ENCODE results near the gene CSPG4.
"Not testable (repeated sequence)": the region's sequence is repeated elsewhere in the genome, so short reads cannot be mapped to it uniquely, and the experiment has no call there.

CSPG4 gene, protein sequence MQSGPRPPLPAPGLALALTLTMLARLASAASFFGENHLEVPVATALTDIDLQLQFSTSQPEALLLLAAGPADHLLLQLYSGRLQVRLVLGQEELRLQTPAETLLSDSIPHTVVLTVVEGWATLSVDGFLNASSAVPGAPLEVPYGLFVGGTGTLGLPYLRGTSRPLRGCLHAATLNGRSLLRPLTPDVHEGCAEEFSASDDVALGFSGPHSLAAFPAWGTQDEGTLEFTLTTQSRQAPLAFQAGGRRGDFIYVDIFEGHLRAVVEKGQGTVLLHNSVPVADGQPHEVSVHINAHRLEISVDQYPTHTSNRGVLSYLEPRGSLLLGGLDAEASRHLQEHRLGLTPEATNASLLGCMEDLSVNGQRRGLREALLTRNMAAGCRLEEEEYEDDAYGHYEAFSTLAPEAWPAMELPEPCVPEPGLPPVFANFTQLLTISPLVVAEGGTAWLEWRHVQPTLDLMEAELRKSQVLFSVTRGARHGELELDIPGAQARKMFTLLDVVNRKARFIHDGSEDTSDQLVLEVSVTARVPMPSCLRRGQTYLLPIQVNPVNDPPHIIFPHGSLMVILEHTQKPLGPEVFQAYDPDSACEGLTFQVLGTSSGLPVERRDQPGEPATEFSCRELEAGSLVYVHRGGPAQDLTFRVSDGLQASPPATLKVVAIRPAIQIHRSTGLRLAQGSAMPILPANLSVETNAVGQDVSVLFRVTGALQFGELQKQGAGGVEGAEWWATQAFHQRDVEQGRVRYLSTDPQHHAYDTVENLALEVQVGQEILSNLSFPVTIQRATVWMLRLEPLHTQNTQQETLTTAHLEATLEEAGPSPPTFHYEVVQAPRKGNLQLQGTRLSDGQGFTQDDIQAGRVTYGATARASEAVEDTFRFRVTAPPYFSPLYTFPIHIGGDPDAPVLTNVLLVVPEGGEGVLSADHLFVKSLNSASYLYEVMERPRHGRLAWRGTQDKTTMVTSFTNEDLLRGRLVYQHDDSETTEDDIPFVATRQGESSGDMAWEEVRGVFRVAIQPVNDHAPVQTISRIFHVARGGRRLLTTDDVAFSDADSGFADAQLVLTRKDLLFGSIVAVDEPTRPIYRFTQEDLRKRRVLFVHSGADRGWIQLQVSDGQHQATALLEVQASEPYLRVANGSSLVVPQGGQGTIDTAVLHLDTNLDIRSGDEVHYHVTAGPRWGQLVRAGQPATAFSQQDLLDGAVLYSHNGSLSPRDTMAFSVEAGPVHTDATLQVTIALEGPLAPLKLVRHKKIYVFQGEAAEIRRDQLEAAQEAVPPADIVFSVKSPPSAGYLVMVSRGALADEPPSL (N-terminal part only)

DNA sequence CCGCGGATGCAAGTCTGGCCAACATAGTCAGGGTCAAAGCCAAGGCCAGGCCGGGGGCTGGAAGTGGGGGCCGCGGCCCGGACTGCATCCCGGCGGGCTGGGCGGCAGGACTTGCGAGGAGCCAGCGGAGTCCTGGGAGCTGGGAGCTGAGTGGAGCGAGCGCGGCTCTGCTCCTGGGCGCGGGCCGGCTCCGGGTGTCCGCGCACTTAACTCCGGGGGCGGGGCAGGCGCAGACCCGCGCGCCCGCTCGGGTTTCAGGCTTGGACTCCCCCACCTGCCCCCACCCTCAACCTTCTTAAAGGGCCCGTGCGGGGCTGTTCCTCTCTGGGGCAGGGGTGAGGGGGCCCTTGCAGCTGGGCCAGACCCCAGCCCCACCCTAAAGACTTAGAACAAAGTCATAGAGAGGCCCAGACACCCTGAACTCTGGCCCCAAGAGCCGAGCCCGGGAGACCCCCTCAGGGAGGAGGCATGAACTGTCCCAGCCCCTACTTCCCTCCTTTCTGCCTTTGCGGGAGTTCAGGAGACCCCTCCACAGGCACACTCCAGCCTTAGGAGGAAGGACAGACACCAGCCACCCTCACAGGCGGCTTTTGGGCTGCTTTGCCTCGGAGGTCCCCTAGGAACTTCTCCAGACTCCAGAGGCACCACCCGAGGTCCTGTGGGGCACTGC, at the start of gene CSPG4:
Gene CSPG4 (minus strand): TSS at position 181 of the 670 bp plus-strand sequence. CDS start 93 bp downstream, at position 88.
- Histone ChIP-seq H3K4me1 (ENCODE audit: control insufficient read depth in 2 of 2, insufficient read depth in 2 of 2, low read length in 2 of 2) (peaks cover 9 to 12% of the 10 kb centered on the region in 2 donors), H3K36me3 (ENCODE audit: control insufficient read depth in 2 of 2, insufficient read depth in 2 of 2, low read length in 2 of 2) (no peaks in the 10 kb centered on the region), H3K9me3 (ENCODE audit: control insufficient read depth in 2 of 2, low read length in 2 of 2) (no peaks in the 10 kb centered on the region), H3K27me3 (ENCODE audit: control insufficient read depth in 2 of 2, insufficient read depth in 2 of 2, low read length in 2 of 2) (no peaks in the 10 kb centered on the region), H3K27ac (ENCODE audit: low read depth in 2 of 2, low read length in 2 of 2) (peak within 1 kb of the TSS; percentile 51 to 75), H3K4me3 (ENCODE audit: low read length in 2 of 2) (peak within 1 kb of the TSS; percentile 45 to 52), H3K9ac (ENCODE audit: low read depth in 1 of 2, low read length in 2 of 2) (peak within 1 kb of the TSS in 1 of 2 donors; percentile 30)

DNA sequence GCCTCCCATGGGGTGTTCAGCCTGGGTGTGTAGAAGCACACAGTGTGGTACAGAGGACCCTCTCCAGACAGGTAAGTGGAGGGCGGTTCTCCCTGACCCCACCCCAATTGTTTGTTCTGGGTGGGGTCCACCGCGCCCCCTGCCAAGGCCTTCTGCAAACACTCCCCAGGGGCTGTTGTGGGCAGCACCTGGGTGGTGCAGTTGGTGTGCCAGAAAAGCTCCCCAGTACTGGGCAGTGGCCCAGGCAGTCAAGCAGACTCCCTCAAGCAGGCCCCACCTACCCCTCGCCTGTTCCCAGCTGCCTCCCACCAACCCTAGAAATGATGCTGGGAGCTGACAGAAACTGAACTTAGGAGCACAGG, 49.7 kb upstream of the CSPG4 start:
- H3K27ac ChIP-seq (ENCODE audit: low read depth in 2 of 2, low read length in 2 of 2); H3K4me1 ChIP-seq (ENCODE audit: control insufficient read depth in 2 of 2, insufficient read depth in 2 of 2, low read length in 2 of 2); H3K27me3 ChIP-seq (ENCODE audit: control insufficient read depth in 2 of 2, insufficient read depth in 2 of 2, low read length in 2 of 2); H3K9ac ChIP-seq (ENCODE audit: low read depth in 1 of 2, low read length in 2 of 2); H3K36me3 ChIP-seq (ENCODE audit: control insufficient read depth in 2 of 2, insufficient read depth in 2 of 2, low read length in 2 of 2); H3K4me3 ChIP-seq (ENCODE audit: low read length in 2 of 2); H3K9me3 ChIP-seq (ENCODE audit: control insufficient read depth in 2 of 2, low read length in 2 of 2): not testable (repeated sequence)

DNA sequence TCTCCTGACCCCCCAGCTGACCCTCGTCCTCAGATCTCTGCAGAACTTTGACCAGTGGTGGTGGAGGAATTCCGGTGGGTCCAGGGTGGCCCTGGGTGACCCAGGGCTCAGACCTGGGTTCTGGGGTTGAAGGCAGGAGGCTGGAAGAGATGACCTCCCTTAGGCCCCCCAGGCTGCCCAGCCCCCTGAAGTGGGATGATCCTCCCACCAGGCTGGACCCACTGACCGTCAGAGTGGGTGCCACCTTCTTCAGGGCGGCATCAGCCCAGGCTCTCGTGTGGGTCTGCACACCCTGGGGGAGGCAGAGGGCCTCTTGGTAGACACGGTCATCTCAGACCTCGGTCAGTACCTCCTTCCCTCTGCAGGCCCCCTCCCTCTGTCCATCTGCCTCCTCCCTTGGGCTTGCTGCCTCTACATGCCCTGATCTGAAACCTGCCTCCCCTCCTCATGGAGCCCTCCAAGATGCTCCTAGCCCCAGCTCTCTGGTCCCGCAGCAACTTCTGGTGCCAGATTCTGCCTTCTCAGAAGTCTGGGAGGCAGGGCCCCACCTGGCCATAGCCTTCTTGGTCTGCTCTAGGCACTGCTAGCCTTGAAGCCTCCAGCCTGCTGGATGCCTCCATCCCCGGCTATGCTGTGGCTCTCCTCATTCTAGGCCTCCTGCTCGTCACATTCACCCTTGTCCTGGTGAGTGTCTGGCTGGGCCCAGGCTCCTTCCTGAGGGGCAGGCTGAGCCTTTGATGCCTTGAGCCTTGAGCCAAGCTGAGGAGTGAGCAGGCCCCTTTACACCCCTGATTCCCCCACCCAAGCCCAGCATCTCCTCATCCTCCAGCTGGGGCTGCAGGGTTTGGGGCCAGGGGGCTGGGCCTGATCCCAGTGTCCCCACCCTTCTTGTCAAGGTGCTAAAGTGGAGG, 49.1 kb upstream of the CSPG4 start:
- Histone ChIP-seq H3K36me3 (ENCODE audit: control insufficient read depth in 2 of 2, insufficient read depth in 2 of 2, low read length in 2 of 2) (no peaks in the 10 kb centered on the region), H3K4me3 (ENCODE audit: low read length in 2 of 2) (no peak overlapping the region), H3K9me3 (ENCODE audit: control insufficient read depth in 2 of 2, low read length in 2 of 2) (no peaks in the 10 kb centered on the region), H3K4me1 (ENCODE audit: control insufficient read depth in 2 of 2, insufficient read depth in 2 of 2, low read length in 2 of 2) (peaks cover 2% of the 10 kb centered on the region in 2 donors), H3K27me3 (ENCODE audit: control insufficient read depth in 2 of 2, insufficient read depth in 2 of 2, low read length in 2 of 2) (no peaks in the 10 kb centered on the region), H3K27ac (ENCODE audit: low read depth in 2 of 2, low read length in 2 of 2) (no peak overlapping the region), H3K9ac (ENCODE audit: low read depth in 1 of 2, low read length in 2 of 2) (no peak overlapping the region)

DNA sequence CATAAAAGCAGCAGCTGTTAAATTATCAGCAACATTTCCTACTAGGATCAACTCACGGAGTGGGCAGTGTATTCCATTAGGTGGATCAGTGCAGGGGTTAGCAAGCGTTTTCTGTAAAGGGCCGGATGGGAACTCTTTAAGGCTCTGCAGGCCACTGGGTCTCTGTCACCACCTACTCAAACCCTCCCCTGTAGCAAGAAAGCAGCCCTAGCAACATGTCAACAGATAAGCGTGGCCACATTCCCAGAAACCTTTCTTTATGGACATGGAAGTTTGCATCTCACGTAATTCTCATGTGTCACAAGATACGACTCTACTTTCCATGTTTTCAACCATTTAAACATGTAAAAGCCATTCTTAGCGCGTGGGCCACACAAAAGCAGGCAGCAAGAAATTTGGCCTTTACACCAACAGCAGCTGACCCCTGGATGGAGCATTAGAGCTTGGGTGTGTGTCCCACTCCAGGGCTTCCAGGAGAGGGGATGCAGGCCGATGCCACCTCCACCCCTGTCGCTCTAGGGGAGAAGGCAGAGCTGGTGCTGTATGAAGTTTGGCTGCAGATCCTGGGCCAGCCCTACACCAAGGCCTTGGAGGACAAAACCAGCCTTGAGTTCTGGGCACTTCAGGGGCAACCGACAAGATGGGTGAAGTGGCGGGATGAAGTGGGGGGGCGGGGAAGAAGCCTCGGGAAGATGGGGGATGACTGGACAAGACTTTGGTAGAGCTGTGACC, 48.2 kb upstream of the CSPG4 start:
- no peak overlapping the region for H3K27ac ChIP-seq (ENCODE audit: low read depth in 2 of 2, low read length in 2 of 2)
- H3K4me1 ChIP-seq (ENCODE audit: control insufficient read depth in 2 of 2, insufficient read depth in 2 of 2, low read length in 2 of 2): peaks cover 2% of the 10 kb centered on the region in 2 donors
- H3K9ac ChIP-seq (ENCODE audit: low read depth in 1 of 2, low read length in 2 of 2): no peak overlapping the region
- no peak overlapping the region for H3K4me3 ChIP-seq (ENCODE audit: low read length in 2 of 2)
- no peaks in the 10 kb centered on the region for H3K36me3 ChIP-seq (ENCODE audit: control insufficient read depth in 2 of 2, insufficient read depth in 2 of 2, low read length in 2 of 2)
- no peaks in the 10 kb centered on the region for H3K9me3 ChIP-seq (ENCODE audit: control insufficient read depth in 2 of 2, low read length in 2 of 2)
- no peaks in the 10 kb centered on the region for H3K27me3 ChIP-seq (ENCODE audit: control insufficient read depth in 2 of 2, insufficient read depth in 2 of 2, low read length in 2 of 2)

DNA sequence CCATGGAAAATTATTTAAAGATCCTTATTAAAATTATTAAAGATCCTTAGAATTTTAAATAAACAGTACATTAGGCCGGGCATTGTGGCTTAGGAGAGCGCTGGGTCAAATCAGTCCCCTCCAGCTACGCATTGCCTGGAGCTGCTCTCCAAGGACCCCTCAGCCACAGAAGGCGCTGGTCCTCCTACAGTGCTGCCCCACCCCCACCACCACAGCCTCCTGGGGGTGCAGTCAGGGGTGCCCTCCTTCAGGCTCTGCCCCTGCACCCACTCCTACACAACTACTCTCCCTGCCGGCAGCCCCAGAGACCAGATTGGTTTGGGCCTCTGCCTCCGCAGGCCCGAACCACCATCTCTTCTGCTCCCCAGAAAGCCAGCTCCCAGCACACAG, 47.5 kb upstream of the CSPG4 start:
- not testable (repeated sequence) for H3K27me3 ChIP-seq (ENCODE audit: control insufficient read depth in 2 of 2, insufficient read depth in 2 of 2, low read length in 2 of 2); H3K36me3 ChIP-seq (ENCODE audit: control insufficient read depth in 2 of 2, insufficient read depth in 2 of 2, low read length in 2 of 2); H3K4me3 ChIP-seq (ENCODE audit: low read length in 2 of 2); H3K9ac ChIP-seq (ENCODE audit: low read depth in 1 of 2, low read length in 2 of 2); H3K27ac ChIP-seq (ENCODE audit: low read depth in 2 of 2, low read length in 2 of 2); H3K9me3 ChIP-seq (ENCODE audit: control insufficient read depth in 2 of 2, low read length in 2 of 2); H3K4me1 ChIP-seq (ENCODE audit: control insufficient read depth in 2 of 2, insufficient read depth in 2 of 2, low read length in 2 of 2)

DNA sequence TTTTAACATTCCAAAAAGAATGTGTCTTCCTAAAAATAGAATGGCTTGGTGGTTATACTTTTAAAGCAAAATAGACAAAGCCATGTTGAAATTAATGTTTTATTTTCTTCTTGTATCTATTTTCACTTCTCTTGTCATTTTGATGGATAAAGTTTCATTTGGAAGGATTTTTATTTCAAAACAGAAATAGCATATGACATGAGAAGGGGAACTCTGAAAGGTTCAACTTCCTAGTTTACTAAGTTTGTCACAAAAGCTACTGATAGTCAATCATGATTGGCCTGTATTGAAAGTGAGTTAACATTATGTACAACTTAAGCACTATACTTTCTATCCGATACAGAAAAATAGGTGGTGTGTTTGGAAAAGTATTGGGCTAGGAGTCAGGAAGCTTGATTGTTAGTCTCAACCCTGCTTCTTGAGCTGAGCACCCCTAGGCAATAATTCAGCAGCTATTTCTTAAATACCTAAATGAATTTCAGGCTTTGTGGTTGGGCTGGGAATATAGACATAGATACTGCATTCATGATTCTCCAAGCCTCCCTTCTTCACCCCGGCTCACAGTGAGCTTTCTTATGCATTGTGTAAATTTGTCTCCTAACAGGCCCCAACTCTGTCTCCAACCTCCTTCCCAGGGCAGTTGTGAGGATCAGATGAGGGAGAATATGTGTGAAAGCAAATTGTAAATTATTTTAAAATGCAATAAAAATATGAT, 46.9 kb upstream of the CSPG4 start:
- H3K36me3 ChIP-seq (ENCODE audit: control insufficient read depth in 2 of 2, insufficient read depth in 2 of 2, low read length in 2 of 2): no peaks in the 10 kb centered on the region
- no peaks in the 10 kb centered on the region for H3K27me3 ChIP-seq (ENCODE audit: control insufficient read depth in 2 of 2, insufficient read depth in 2 of 2, low read length in 2 of 2)
- H3K4me1 ChIP-seq (ENCODE audit: control insufficient read depth in 2 of 2, insufficient read depth in 2 of 2, low read length in 2 of 2): peaks cover 2% of the 10 kb centered on the region in 2 donors
- H3K9ac ChIP-seq (ENCODE audit: low read depth in 1 of 2, low read length in 2 of 2): no peak overlapping the region
- H3K27ac ChIP-seq (ENCODE audit: low read depth in 2 of 2, low read length in 2 of 2): no peak overlapping the region
- peak overlapping the region in 1 of 2 donors; percentile 77 for H3K4me3 ChIP-seq (ENCODE audit: low read length in 2 of 2)
- no peaks in the 10 kb centered on the region for H3K9me3 ChIP-seq (ENCODE audit: control insufficient read depth in 2 of 2, low read length in 2 of 2)

DNA sequence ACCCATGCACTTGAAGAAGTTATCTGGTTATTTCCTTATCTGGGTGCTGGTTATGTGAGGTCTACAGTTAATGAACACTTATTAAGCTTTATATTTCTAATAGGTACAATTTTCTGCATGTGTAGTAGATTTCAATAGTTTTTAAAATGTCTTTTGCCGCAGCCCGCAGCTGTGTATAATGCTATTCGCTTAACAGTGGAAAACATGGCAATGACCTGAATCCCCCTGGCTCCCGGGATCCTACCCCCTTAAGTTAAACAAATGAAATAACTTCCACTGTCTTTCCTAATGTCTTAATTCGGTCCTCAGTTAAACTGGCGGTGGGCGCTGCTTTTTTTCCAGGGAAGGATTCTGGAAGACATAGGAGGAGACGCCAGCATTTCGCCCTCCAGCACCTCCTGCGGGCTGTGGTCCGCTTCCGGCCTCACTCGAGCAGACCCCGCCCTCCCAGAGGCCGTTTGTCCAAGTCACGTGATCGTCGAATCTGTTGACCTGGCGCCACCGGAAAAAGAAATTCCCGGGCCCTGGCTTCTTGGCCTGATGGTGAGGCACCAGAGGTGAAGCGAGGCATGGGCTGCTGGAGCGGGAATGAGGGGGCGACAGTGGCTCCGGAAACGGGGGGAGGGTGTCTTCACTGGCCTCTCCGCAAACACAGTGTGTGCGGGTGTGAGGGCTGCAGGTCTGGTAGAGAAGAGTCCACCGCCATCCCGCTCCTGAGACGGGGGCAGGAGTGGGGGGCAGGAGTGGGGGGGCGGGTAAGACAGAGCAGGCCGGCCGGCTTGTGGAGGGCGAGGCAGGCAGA, 45.6 kb upstream of the CSPG4 start:
- Histone ChIP-seq H3K27ac (ENCODE audit: low read depth in 2 of 2, low read length in 2 of 2) (peak overlapping the region; percentile 70 to 71), H3K9ac (ENCODE audit: low read depth in 1 of 2, low read length in 2 of 2) (peak overlapping the region; percentile 38 to 65), H3K9me3 (ENCODE audit: control insufficient read depth in 2 of 2, low read length in 2 of 2) (no peaks in the 10 kb centered on the region)

DNA sequence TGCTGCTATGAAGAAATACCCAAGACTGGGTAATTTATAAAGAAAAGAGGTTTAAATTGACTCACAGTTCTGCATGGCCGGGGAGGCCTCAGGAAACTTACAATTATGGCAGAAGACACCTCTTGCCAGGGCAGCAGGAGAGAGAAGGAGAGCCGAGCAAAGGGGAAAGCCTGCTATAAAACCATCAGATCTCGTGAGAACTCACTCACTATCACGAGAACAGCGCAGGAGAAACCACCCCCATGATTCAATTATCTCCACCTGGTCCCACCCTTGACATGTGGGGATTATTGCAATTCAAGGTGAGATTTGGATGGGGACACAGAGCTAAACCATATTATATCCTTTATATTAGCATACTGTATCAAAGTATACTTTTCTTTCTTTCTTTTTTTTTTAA, 42.2 kb upstream of the CSPG4 start:
- H3K9ac ChIP-seq (ENCODE audit: low read depth in 1 of 2, low read length in 2 of 2); H3K27ac ChIP-seq (ENCODE audit: low read depth in 2 of 2, low read length in 2 of 2); H3K4me1 ChIP-seq (ENCODE audit: control insufficient read depth in 2 of 2, insufficient read depth in 2 of 2, low read length in 2 of 2); H3K36me3 ChIP-seq (ENCODE audit: control insufficient read depth in 2 of 2, insufficient read depth in 2 of 2, low read length in 2 of 2); H3K4me3 ChIP-seq (ENCODE audit: low read length in 2 of 2); H3K9me3 ChIP-seq (ENCODE audit: control insufficient read depth in 2 of 2, low read length in 2 of 2); H3K27me3 ChIP-seq (ENCODE audit: control insufficient read depth in 2 of 2, insufficient read depth in 2 of 2, low read length in 2 of 2): not testable (repeated sequence)

More for the DNA sequence above, 45.6 kb upstream of the CSPG4 start:
- Histone ChIP-seq H3K36me3 (ENCODE audit: control insufficient read depth in 2 of 2, insufficient read depth in 2 of 2, low read length in 2 of 2) (no peaks in the 10 kb centered on the region), H3K4me1 (ENCODE audit: control insufficient read depth in 2 of 2, insufficient read depth in 2 of 2, low read length in 2 of 2) (peaks cover 2% of the 10 kb centered on the region in 2 donors), H3K27me3 (ENCODE audit: control insufficient read depth in 2 of 2, insufficient read depth in 2 of 2, low read length in 2 of 2) (no peaks in the 10 kb centered on the region), H3K4me3 (ENCODE audit: low read length in 2 of 2) (peak overlapping the region; percentile 75 to 77)
